ENCODE results near the gene COIL. TPM values are rescaled to one million over a fixed set of nuclear protein-coding genes. Genes with fewer than 3 reads are reported as not detected.

Gene COIL
- total and polyA plus RNA-seq, 9 of the 15 experiments (the other 6 are each of a cell fraction or from before 2014, with no cell fraction given) = 23.9 to 41.3 (median 28.7) TPM

- POLR2A ChIA-PET = no interaction called here
- Histone ChIP-seq H3K36me3 (ENCODE audit: control insufficient read depth, insufficient read depth, low read length) (peaks cover 77% of the 10 kb centered on the region), H3K79me2 (ENCODE audit: control insufficient read depth, insufficient read depth, low read length) (no peaks in the 10 kb centered on the region), H3K9ac (ENCODE audit: insufficient read depth in 1 of 2, low read depth in 2 of 2, low read length in 2 of 2) (no peak overlapping the region), H3K4me1 (replicated peaks in 1 of 2; ENCODE audit: control insufficient read depth in 2 of 2, insufficient read depth in 2 of 2, low read length in 2 of 2) (peaks cover 8% of the 10 kb centered on the region in 2 experiments; a peak in 3 of 5 replicates), H2AFZ (ENCODE audit: low read depth, low read length) (no peak overlapping the region), H3K9me3 (replicated peaks; ENCODE audit: control insufficient read depth, insufficient read depth, low read depth, low read length) (no peaks in the 10 kb centered on the region), H3K4me2 (ENCODE audit: insufficient read depth, low read length) (no peak overlapping the region), H3K27me3 (ENCODE audit: control insufficient read depth in 2 of 2, insufficient read depth in 2 of 2, low read length in 2 of 2) (no peaks in the 10 kb centered on the region), H3K4me3 (no peak overlapping the region), H3K9me1 (ENCODE audit: control insufficient read depth, insufficient read depth, low read length) (no peaks in the 10 kb centered on the region), H3K27ac (ENCODE audit: extremely low read depth, low read depth, low read length) (no peak overlapping the region), H4K20me1 (replicated peaks; ENCODE audit: control insufficient read depth, insufficient read depth, low read length) (no peaks in the 10 kb centered on the region)
- CTCF ChIA-PET (ENCODE audit: low intra/inter-chr PET ratio) = interaction anchor here (0.9 to 2.7 kb wide), 5 partner anchors 27 to 348 kb away, joined by 3 to 27 read pairs (median 6); no protein-coding TSS in a partner anchor
- ATAC-seq = peak; percentile 93
- intact Hi-C loops (cut with micrococcal nuclease) (loop anchor here (1.0 to 10.0 kb wide), 5 partner anchors 30 to 445 kb away; partner anchors contain the start of gene NOG), in situ Hi-C loops (cut with MboI) (loop anchor here (5.0 kb wide), 1 partner anchor 123 kb away; no protein-coding TSS in a partner anchor)
- DNase-seq (ENCODE audit: extremely low read depth in 1 of 4, low spot score in 3 of 4) = peak; percentile 42 to 71 (median 53)
- no TSS peak for BruUV-seq (replicated peaks)
- peak; percentile 82 for FAIRE-seq
- 41% methylated on average over 11 of the region's 11 CpGs for WGBS (ENCODE audit: insufficient coverage, low coverage, missing lambda C conversion rate)
- TF ChIP-seq RB1 (IDR thresholded peaks at IDR 0.05; ENCODE audit: low read depth) = 0 out of 2 replicates have a peak, but pooled peaks have one; percentile 47
- peak; percentile 28; the same call in 1 of the 2 replicates for TF ChIP-seq ARID2 (IDR thresholded peaks at IDR 0.05)
- TF ChIP-seq ZNF408 (CRISPR knock-in tag; IDR thresholded peaks at IDR 0.05; ENCODE audit: low read depth) = no peak
- TF ChIP-seq RAD21 (CRISPR knock-in tag; conservative IDR thresholded peaks at IDR 0.05 in 1 of 2, IDR thresholded peaks at IDR 0.05 in 1 of 2) = peak; percentile 89 to 92
- peak; percentile 63 to 88 (median 72); a peak in 5 of 6 replicates for TF ChIP-seq CTCF (IDR thresholded peaks at IDR 0.05 in 2 of 3, conservative IDR thresholded peaks at IDR 0.05 in 1 of 3; ENCODE audit: insufficient read depth in 2 of 3, low read depth in 1 of 3, low read length in 3 of 3)
- no peak for TF ChIP-seq SMAD4 (CRISPR knock-in tag; conservative IDR thresholded peaks at IDR 0.05)
- peak; percentile 77 for TF ChIP-seq REST (IDR thresholded peaks at IDR 0.05; ENCODE audit: borderline replicate concordance)
- no peak for TF ChIP-seq REST (CRISPR knock-in tag; IDR thresholded peaks at IDR 0.05; ENCODE audit: low read depth)
- peak; percentile 42; the same call in 1 of the 2 replicates for TF ChIP-seq ADNP (tag; IDR thresholded peaks at IDR 0.05)
- TF ChIP-seq CC2D1A (IDR thresholded peaks at IDR 0.05) = 0 out of 2 replicates have a peak, but pooled peaks have one; percentile 27
Measured at GRCh38 chr17:56939869-56940484, 20.9 kb downstream of the COIL start.
